ENCODE results near the gene UNC5A.

DNA sequence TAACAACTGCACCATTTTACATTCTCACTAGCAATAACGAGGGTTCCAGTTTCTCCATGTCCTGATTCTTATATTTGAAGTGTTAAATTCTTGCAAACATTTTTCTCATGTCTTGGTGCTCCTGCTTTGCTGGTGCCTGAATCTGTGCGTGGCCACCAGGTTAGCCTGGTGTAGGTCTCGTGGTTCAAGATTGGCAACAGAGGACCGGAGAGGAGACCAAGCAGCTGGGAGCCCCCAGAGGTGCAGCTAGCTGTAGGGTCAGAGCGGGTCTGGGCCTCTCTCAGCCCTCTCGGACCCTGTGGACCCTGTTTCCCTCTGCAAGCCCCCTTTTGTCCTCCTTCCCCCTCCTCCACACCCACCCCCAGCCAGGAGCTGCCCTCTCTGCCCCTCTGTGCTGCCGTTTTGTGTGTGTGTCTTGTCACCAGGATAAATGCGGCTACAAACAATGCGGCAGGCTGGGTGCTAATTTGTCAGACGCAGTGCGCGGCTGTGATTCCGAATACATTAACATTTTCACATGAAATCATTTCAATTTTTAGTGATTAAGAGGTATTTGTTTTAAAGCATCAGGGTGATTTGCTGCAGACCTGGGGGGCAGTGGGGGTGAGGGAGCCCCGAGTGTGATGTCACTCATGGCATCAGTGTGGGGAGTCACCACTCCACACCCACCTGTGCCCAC is 17.5 kb downstream of the UNC5A start:
- TF ChIP-seq, protein P1, sequence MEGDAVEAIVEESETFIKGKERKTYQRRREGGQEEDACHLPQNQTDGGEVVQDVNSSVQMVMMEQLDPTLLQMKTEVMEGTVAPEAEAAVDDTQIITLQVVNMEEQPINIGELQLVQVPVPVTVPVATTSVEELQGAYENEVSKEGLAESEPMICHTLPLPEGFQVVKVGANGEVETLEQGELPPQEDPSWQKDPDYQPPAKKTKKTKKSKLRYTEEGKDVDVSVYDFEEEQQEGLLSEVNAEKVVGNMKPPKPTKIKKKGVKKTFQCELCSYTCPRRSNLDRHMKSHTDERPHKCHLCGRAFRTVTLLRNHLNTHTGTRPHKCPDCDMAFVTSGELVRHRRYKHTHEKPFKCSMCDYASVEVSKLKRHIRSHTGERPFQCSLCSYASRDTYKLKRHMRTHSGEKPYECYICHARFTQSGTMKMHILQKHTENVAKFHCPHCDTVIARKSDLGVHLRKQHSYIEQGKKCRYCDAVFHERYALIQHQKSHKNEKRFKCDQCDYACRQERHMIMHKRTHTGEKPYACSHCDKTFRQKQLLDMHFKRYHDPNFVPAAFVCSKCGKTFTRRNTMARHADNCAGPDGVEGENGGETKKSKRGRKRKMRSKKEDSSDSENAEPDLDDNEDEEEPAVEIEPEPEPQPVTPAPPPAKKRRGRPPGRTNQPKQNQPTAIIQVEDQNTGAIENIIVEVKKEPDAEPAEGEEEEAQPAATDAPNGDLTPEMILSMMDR (IDR thresholded peaks at IDR 0.05), result no peak
- TF ChIP-seq POLR2A (IDR thresholded peaks at IDR 0.05), result no peak

All from heart left ventricle (tissue), 13 donors.